ENCODE results near the gene FBXL15. TPM values are rescaled to one million over a fixed set of nuclear protein-coding genes. Genes with fewer than 3 reads are reported as not detected.

Gene FBXL15
- total and polyA plus RNA-seq, 9 of the 15 experiments (the other 6 are each of a cell fraction or from before 2014, with no cell fraction given): 0.08 to 25.9 (median 3.5) TPM

DNA sequence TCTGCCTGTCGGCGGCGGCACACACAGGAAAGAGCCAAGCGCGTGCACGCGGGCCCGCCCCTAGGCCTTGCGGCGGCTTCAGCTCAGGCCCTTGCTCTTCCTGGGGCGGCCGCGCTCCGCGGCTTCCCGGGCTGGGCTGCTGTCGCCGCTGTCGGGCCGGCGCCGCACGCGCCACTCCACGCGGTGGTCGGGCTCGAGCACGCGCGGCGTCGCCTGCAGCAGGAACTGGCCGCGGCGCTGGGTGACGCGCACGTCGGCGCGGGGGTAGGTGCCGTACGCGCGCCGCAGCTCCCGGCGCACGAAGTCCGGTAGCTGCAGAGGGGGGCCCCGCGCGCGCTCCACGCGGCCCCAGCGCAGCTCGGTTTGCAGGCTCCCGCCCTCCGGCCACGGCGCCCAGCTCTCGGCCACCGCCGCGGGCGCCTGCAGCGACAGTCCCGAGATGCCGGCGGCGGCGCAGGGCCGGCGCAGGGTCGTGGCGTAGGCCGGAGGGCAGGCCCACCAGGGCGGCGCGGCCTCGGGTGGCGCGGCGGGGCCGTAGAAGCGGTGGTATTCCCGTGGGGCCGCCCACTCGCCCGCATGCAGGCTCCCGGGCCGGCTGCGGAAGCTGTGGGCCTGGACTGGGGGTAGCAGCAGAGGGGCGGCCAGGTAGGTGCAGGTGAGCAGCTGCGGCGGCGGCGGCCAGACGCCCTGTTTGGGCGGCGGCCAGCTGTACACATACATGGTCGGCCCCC is 29.9 kb downstream of the FBXL15 start (continued):
- TF ChIP-seq, protein P1, sequence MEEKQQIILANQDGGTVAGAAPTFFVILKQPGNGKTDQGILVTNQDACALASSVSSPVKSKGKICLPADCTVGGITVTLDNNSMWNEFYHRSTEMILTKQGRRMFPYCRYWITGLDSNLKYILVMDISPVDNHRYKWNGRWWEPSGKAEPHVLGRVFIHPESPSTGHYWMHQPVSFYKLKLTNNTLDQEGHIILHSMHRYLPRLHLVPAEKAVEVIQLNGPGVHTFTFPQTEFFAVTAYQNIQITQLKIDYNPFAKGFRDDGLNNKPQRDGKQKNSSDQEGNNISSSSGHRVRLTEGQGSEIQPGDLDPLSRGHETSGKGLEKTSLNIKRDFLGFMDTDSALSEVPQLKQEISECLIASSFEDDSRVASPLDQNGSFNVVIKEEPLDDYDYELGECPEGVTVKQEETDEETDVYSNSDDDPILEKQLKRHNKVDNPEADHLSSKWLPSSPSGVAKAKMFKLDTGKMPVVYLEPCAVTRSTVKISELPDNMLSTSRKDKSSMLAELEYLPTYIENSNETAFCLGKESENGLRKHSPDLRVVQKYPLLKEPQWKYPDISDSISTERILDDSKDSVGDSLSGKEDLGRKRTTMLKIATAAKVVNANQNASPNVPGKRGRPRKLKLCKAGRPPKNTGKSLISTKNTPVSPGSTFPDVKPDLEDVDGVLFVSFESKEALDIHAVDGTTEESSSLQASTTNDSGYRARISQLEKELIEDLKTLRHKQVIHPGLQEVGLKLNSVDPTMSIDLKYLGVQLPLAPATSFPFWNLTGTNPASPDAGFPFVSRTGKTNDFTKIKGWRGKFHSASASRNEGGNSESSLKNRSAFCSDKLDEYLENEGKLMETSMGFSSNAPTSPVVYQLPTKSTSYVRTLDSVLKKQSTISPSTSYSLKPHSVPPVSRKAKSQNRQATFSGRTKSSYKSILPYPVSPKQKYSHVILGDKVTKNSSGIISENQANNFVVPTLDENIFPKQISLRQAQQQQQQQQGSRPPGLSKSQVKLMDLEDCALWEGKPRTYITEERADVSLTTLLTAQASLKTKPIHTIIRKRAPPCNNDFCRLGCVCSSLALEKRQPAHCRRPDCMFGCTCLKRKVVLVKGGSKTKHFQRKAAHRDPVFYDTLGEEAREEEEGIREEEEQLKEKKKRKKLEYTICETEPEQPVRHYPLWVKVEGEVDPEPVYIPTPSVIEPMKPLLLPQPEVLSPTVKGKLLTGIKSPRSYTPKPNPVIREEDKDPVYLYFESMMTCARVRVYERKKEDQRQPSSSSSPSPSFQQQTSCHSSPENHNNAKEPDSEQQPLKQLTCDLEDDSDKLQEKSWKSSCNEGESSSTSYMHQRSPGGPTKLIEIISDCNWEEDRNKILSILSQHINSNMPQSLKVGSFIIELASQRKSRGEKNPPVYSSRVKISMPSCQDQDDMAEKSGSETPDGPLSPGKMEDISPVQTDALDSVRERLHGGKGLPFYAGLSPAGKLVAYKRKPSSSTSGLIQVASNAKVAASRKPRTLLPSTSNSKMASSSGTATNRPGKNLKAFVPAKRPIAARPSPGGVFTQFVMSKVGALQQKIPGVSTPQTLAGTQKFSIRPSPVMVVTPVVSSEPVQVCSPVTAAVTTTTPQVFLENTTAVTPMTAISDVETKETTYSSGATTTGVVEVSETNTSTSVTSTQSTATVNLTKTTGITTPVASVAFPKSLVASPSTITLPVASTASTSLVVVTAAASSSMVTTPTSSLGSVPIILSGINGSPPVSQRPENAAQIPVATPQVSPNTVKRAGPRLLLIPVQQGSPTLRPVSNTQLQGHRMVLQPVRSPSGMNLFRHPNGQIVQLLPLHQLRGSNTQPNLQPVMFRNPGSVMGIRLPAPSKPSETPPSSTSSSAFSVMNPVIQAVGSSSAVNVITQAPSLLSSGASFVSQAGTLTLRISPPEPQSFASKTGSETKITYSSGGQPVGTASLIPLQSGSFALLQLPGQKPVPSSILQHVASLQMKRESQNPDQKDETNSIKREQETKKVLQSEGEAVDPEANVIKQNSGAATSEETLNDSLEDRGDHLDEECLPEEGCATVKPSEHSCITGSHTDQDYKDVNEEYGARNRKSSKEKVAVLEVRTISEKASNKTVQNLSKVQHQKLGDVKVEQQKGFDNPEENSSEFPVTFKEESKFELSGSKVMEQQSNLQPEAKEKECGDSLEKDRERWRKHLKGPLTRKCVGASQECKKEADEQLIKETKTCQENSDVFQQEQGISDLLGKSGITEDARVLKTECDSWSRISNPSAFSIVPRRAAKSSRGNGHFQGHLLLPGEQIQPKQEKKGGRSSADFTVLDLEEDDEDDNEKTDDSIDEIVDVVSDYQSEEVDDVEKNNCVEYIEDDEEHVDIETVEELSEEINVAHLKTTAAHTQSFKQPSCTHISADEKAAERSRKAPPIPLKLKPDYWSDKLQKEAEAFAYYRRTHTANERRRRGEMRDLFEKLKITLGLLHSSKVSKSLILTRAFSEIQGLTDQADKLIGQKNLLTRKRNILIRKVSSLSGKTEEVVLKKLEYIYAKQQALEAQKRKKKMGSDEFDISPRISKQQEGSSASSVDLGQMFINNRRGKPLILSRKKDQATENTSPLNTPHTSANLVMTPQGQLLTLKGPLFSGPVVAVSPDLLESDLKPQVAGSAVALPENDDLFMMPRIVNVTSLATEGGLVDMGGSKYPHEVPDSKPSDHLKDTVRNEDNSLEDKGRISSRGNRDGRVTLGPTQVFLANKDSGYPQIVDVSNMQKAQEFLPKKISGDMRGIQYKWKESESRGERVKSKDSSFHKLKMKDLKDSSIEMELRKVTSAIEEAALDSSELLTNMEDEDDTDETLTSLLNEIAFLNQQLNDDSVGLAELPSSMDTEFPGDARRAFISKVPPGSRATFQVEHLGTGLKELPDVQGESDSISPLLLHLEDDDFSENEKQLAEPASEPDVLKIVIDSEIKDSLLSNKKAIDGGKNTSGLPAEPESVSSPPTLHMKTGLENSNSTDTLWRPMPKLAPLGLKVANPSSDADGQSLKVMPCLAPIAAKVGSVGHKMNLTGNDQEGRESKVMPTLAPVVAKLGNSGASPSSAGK (IDR thresholded peaks at IDR 0.05): peak; percentile 54
- TF ChIP-seq DMBX1 (CRISPR knock-in tag; IDR thresholded peaks at IDR 0.05; ENCODE audit: borderline replicate concordance) (peak; percentile 64; the same call in 1 of the 2 replicates), RBM34 (IDR thresholded peaks at IDR 0.05; ENCODE audit: borderline replicate concordance, insufficient read depth, low read length) (no peak), SMARCB1 (IDR thresholded peaks at IDR 0.05; ENCODE audit: insufficient read length, low read depth) (no peak), ZNF551 (CRISPR knock-in tag; IDR thresholded peaks at IDR 0.05) (no peak), ZNF589 (CRISPR knock-in tag; IDR thresholded peaks at IDR 0.05; ENCODE audit: low read depth) (peak; percentile 64; the same call in 1 of the 2 replicates), MTA3 (IDR thresholded peaks at IDR 0.05; ENCODE audit: borderline replicate concordance) (peak; percentile 56; the same call in 1 of the 2 replicates), CBX1 (IDR thresholded peaks at IDR 0.05; ENCODE audit: low read depth) (peak; percentile 25; the same call in 1 of the 2 replicates)
- TF ChIP-seq, protein P2, sequence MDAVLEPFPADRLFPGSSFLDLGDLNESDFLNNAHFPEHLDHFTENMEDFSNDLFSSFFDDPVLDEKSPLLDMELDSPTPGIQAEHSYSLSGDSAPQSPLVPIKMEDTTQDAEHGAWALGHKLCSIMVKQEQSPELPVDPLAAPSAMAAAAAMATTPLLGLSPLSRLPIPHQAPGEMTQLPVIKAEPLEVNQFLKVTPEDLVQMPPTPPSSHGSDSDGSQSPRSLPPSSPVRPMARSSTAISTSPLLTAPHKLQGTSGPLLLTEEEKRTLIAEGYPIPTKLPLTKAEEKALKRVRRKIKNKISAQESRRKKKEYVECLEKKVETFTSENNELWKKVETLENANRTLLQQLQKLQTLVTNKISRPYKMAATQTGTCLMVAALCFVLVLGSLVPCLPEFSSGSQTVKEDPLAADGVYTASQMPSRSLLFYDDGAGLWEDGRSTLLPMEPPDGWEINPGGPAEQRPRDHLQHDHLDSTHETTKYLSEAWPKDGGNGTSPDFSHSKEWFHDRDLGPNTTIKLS (IDR thresholded peaks at IDR 0.05; ENCODE audit: borderline replicate concordance, low read depth): 0 out of 2 replicates have a peak, but pooled peaks have one; percentile 46
- TF ChIP-seq, protein P3, sequence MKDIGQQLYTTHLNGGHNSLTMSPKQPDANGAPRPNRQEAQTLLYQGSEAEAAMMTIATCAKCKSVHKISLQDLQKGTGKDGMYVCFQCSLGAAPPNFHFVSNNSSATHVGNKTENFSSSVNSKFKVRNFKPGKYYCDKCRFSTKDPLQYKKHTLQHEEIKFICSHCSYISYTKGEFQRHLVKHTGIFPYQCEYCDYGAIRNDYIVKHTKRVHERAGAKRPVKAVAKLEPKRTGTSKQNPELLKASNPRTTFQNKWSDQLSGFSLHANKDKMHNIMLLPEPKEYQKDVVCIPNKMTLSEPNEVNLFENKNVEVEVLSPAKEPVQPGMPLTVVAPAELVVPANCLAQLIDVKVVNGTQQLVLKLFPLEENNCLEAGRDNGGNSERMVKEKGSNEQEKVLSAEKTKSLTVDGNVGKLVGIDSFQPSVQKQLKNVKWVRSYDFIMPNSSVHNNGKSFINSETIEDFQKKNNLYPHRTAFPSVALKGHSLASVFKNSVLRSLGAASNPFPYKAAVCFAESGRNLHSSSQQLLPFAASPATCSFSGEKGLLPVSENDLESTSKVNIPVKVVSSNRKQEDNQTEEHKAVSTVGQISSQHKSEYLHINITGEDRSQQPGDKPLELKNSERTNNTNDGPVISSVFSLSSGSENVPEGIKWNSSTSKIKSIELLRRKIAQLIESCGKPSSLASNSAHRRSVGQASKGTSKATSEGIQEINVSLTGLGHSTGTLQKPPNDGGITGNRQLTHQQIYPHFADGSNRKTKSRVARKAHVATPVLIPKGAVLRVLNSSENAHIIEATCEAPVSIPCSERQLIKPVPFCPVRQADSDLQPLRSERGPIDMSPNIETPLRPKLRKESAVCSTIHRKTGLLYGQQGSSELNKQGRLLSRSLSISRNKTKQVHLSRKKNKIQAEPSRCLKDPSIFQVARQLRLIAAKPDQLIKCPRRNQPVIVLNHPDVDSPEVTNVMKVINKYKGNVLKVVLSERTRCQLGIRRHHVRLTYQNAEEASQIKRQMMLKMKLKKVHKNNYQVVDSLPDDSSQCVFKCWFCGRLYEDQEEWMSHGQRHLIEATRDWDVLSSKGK (CRISPR knock-in tag; IDR thresholded peaks at IDR 0.05): no peak
